NCI-H526 (cell line): ENCODE measurements around the gene GRIP2.

Source experiments
- DNase-seq, 2 experiments: peaks; one replicate each; lab custom pipeline; 2025; lab: John Stamatoyannopoulos, UW

The GRIP2 gene

GRCh38 chr3:14467814-14468620 is 72.1 kb downstream of the GRIP2 start:
- peak in 1 of 2 experiments; percentile 44 for DNase-seq

GRCh38 chr3:14466179-14466903 is 73.8 kb downstream of the GRIP2 start:
- no peak for DNase-seq

- no peak for DNase-seq
These were observed 74.7 kb downstream of the GRIP2 start for GRCh38 chr3:14465425-14465824.

- DNase-seq: no peak
These were observed 75.6 kb downstream of the GRIP2 start for GRCh38 chr3:14464521-14464920.

GRCh38 chr3:14464141-14464465 is 76.0 kb downstream of the GRIP2 start:
- no peak for DNase-seq

- DNase-seq: no peak
These were observed 76.6 kb downstream of the GRIP2 start for GRCh38 chr3:14463330-14464140.

- no peak for DNase-seq
These were observed 77.4 kb downstream of the GRIP2 start for GRCh38 chr3:14462738-14463137.

GRCh38 chr3:14461748-14462324 is 78.3 kb downstream of the GRIP2 start:
- DNase-seq: peak in 1 of 2 experiments; percentile 33

- no peak for DNase-seq
These were observed 79.0 kb downstream of the GRIP2 start for GRCh38 chr3:14461006-14461747.

- no peak for DNase-seq
These were observed 79.7 kb downstream of the GRIP2 start for GRCh38 chr3:14460342-14461005.

GRCh38 chr3:14459787-14460186 is 80.4 kb downstream of the GRIP2 start:
- no peak for DNase-seq

GRCh38 chr3:14459384-14459783 is 80.8 kb downstream of the GRIP2 start:
- DNase-seq: no peak

- no peak for DNase-seq
These were observed 81.5 kb downstream of the GRIP2 start for GRCh38 chr3:14458434-14459275.

- DNase-seq: no peak
These were observed 82.1 kb downstream of the GRIP2 start for GRCh38 chr3:14457999-14458398.

- DNase-seq: no peak
These were observed 82.7 kb downstream of the GRIP2 start for GRCh38 chr3:14457481-14457880.

GRCh38 chr3:14456794-14457193 is 83.3 kb downstream of the GRIP2 start:
- no peak for DNase-seq

- no peak for DNase-seq
These were observed 84.4 kb downstream of the GRIP2 start for GRCh38 chr3:14455571-14456317.

GRCh38 chr3:14454639-14455310 is 85.4 kb downstream of the GRIP2 start:
- DNase-seq: no peak
